OCI-LY3 (cell line): ENCODE measurements around the gene SCAF8.

ENCODE experiments used
- EZH2phosphoT487 ChIP-seq: fragments of 200-600 bp; shearing (Covaris generic); IDR thresholded peaks from 2 replicates; pipeline ENCODE4 v1.6.1; 2018; ENCODE audit warnings: antibody characterized with exemption, mixed run types, low read depth
- TF ChIP-seq, protein P1 (sequence below): fragments of 200-600, 300-600 bp; sonication (generic); IDR thresholded peaks from 2 replicates; pipeline ENCODE4 v1.5.1; 2014; ENCODE audit warnings: antibody characterized with exemption, low read length, low read depth

DNA sequence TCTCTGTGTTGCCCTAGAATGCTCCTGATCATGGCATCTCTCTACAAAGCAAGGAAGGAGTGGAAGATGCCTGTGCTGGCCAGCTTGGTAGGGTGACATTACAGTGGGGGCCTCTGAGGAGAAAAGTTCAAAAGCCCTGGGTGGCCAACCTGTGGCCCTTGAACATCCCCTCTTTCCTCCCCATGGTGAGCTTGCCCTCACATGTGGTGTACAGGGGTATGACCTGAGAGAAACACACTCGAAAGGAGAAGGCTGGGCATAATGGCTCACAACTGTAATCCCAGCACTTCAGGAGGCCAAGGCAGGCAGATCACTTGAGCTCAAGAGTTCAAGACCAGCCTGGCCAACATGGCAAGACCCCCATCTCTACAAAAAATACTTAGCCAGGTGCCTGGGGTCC is 36.6 kb upstream of the SCAF8 start:
- TF ChIP-seq, protein P1, sequence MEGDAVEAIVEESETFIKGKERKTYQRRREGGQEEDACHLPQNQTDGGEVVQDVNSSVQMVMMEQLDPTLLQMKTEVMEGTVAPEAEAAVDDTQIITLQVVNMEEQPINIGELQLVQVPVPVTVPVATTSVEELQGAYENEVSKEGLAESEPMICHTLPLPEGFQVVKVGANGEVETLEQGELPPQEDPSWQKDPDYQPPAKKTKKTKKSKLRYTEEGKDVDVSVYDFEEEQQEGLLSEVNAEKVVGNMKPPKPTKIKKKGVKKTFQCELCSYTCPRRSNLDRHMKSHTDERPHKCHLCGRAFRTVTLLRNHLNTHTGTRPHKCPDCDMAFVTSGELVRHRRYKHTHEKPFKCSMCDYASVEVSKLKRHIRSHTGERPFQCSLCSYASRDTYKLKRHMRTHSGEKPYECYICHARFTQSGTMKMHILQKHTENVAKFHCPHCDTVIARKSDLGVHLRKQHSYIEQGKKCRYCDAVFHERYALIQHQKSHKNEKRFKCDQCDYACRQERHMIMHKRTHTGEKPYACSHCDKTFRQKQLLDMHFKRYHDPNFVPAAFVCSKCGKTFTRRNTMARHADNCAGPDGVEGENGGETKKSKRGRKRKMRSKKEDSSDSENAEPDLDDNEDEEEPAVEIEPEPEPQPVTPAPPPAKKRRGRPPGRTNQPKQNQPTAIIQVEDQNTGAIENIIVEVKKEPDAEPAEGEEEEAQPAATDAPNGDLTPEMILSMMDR = no peak
- no peak for TF ChIP-seq EZH2phosphoT487
